ENCODE measurements around the gene CCDC15. TPM values are rescaled to one million over a fixed set of nuclear protein-coding genes. Genes with fewer than 3 reads are reported as not detected.

Gene CCDC15
- total RNA-seq, 1 donor = 2.2 TPM

DNA sequence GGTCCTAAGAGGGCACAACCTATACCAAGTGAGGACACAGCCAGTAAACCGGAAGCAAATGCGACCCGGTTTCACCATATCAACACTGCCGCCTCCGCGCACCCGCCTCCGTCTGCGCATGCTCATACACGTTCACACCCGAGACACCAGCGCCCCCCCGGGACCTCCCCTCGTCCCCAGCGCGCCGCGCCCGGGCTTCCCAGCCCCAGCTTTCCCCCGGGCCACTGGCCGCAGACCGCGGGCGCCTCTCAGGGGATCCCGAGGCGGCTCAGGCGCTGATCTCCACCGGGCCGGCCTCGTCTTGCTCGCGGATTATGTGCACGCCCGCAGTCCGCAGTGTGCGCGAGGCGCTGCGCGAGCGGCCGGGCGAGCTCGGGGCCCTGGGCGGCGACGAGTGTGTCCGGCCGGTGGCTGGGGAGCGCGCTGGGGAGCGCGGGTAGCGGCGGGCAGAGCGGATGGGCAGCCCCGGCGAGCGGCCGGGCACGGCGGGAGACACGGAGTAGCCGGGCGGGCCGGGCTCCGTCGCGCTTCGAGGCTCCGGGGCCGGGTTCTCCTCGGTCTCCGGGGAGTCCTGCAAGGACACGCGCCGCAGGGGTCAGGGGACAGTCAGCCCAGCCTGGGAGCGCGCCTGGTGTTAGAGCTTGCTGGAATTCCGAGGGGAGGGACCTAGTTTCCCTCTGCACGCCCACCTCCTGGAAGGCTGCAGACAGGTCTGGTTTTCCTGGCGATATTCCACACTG is 33.0 kb upstream of the CCDC15 start:
- peak overlapping the region; percentile 79 for H3K4me2 ChIP-seq (ENCODE audit: insufficient read depth, low read length)
- H3K4me3 ChIP-seq (ENCODE audit: insufficient read depth, low read length) = peak overlapping the region; percentile 68

DNA sequence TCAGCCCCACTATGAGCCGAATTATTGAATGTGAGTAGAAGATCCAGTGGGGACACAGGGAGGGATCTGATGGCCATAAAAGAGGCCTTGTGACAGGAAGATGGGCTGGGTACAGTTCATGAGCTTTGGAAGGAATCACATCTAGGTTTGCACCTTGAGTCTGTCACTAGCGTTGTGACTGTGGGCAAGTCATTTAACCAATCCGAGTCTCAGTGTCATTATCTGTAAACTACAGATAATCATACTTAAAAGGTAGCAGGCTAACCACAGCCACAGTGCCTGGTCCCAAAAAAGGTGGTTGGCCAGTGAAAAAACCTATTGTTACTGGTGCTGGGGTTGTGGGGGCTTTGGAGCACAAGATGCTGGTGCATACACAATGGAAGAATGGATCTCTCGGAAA is 31.2 kb upstream of the CCDC15 start:
- Histone ChIP-seq H3K4me2 (ENCODE audit: insufficient read depth, low read length) (no peak overlapping the region), H3K79me2 (ENCODE audit: insufficient read depth, low read length) (no peaks in the 10 kb centered on the region), H2AFZ (ENCODE audit: low read length) (no peak overlapping the region), H3K4me1 (ENCODE audit: insufficient read depth, low read length) (peaks cover 5% of the 10 kb centered on the region), H4K20me1 (ENCODE audit: insufficient read depth, low read length) (no peaks in the 10 kb centered on the region), H3K27me3 (ENCODE audit: insufficient read depth, low read length) (no peaks in the 10 kb centered on the region), H3K27ac (ENCODE audit: low read depth, low read length) (no peak overlapping the region), H3K4me3 (ENCODE audit: insufficient read depth, low read length) (no peak overlapping the region), H3K9me3 (ENCODE audit: low read depth, low read length) (no peaks in the 10 kb centered on the region), H3K36me3 (ENCODE audit: insufficient read depth, low read length) (no peaks in the 10 kb centered on the region)
- TF ChIP-seq, protein P1, sequence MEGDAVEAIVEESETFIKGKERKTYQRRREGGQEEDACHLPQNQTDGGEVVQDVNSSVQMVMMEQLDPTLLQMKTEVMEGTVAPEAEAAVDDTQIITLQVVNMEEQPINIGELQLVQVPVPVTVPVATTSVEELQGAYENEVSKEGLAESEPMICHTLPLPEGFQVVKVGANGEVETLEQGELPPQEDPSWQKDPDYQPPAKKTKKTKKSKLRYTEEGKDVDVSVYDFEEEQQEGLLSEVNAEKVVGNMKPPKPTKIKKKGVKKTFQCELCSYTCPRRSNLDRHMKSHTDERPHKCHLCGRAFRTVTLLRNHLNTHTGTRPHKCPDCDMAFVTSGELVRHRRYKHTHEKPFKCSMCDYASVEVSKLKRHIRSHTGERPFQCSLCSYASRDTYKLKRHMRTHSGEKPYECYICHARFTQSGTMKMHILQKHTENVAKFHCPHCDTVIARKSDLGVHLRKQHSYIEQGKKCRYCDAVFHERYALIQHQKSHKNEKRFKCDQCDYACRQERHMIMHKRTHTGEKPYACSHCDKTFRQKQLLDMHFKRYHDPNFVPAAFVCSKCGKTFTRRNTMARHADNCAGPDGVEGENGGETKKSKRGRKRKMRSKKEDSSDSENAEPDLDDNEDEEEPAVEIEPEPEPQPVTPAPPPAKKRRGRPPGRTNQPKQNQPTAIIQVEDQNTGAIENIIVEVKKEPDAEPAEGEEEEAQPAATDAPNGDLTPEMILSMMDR (IDR thresholded peaks at IDR 0.05; ENCODE audit: extremely low read depth, low read depth, low read length) = no peak
- no peak for DNase-seq (ENCODE audit: insufficient read length, low spot score, missing footprints)

More for the DNA sequence above, 33.0 kb upstream of the CCDC15 start:
- Histone ChIP-seq H3K9me3 (ENCODE audit: low read depth, low read length) (no peaks in the 10 kb centered on the region), H3K27me3 (ENCODE audit: insufficient read depth, low read length) (no peaks in the 10 kb centered on the region), H3K36me3 (ENCODE audit: insufficient read depth, low read length) (no peaks in the 10 kb centered on the region), H3K4me1 (ENCODE audit: insufficient read depth, low read length) (peaks cover 5% of the 10 kb centered on the region), H3K79me2 (ENCODE audit: insufficient read depth, low read length) (no peaks in the 10 kb centered on the region), H3K27ac (ENCODE audit: low read depth, low read length) (no peak overlapping the region), H2AFZ (ENCODE audit: low read length) (peak overlapping the region; percentile 67), H4K20me1 (ENCODE audit: insufficient read depth, low read length) (no peaks in the 10 kb centered on the region)
- TF ChIP-seq, protein P1 (IDR thresholded peaks at IDR 0.05; ENCODE audit: extremely low read depth, low read depth, low read length) = no peak
- DNase-seq (ENCODE audit: insufficient read length, low spot score, missing footprints) = peak; percentile 93

GRCh38 chr11:124923296-124923695 is 30.7 kb upstream of the CCDC15 start:
- Histone ChIP-seq H3K27ac (ENCODE audit: low read depth, low read length) (no peak overlapping the region), H3K36me3 (ENCODE audit: insufficient read depth, low read length) (no peaks in the 10 kb centered on the region), H3K4me1 (ENCODE audit: insufficient read depth, low read length) (peaks cover 5% of the 10 kb centered on the region), H3K27me3 (ENCODE audit: insufficient read depth, low read length) (no peaks in the 10 kb centered on the region), H3K79me2 (ENCODE audit: insufficient read depth, low read length) (no peaks in the 10 kb centered on the region), H4K20me1 (ENCODE audit: insufficient read depth, low read length) (no peaks in the 10 kb centered on the region), H3K4me3 (ENCODE audit: insufficient read depth, low read length) (no peak overlapping the region), H3K4me2 (ENCODE audit: insufficient read depth, low read length) (no peak overlapping the region), H3K9me3 (ENCODE audit: low read depth, low read length) (no peaks in the 10 kb centered on the region), H2AFZ (ENCODE audit: low read length) (no peak overlapping the region)
- TF ChIP-seq, protein P1 (IDR thresholded peaks at IDR 0.05; ENCODE audit: extremely low read depth, low read depth, low read length) = no peak
- no peak for DNase-seq (ENCODE audit: insufficient read length, low spot score, missing footprints)

DNA sequence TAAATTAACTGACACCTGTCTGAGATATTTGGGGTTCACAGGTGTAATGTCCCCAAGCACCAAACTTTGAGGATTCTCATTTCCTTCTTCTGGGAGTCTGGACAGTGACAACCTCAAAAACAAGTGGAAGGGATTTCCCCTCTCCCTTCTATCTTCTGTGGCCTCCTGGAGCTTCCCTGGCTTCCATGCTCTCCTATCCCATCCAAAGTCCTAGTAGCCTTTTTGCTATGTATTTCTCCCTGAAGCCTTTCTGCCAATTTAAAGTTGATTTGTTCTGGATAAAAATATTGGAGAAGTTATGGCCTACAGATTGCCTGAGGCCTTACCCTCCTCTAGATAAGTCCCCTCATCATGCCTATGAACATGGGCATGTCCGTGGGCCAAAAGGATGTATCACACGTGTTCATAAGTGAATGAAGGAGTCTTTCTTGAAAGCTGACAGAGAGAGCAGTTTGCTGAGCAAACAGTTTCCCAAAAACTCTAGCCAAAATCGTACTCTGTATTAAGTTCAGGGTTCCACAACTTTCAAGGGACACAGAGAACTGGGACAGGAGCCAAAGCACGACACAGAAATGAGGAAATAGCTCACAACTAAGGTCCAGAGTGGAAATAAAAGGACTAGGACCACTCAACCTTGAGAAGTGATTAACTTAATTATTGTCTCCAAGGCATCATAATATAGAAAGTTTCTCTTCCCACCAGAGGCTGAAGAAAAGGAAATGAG is 24.9 kb upstream of the CCDC15 start:
- H3K9me3 ChIP-seq (ENCODE audit: low read depth, low read length) = no peaks in the 10 kb centered on the region
- peak overlapping the region; percentile 37 for H2AFZ ChIP-seq (ENCODE audit: low read length)
- DNase-seq (ENCODE audit: insufficient read length, low spot score, missing footprints) = no peak
- no peaks in the 10 kb centered on the region for H3K36me3 ChIP-seq (ENCODE audit: insufficient read depth, low read length)
- H3K79me2 ChIP-seq (ENCODE audit: insufficient read depth, low read length) = no peaks in the 10 kb centered on the region
- no peak overlapping the region for H3K27ac ChIP-seq (ENCODE audit: low read depth, low read length)
- TF ChIP-seq, protein P1 (IDR thresholded peaks at IDR 0.05; ENCODE audit: extremely low read depth, low read depth, low read length) = no peak
- no peak overlapping the region for H3K4me2 ChIP-seq (ENCODE audit: insufficient read depth, low read length)
- H4K20me1 ChIP-seq (ENCODE audit: insufficient read depth, low read length) = no peaks in the 10 kb centered on the region
- H3K4me1 ChIP-seq (ENCODE audit: insufficient read depth, low read length) = peaks cover 3% of the 10 kb centered on the region
- no peak overlapping the region for H3K4me3 ChIP-seq (ENCODE audit: insufficient read depth, low read length)
- no peaks in the 10 kb centered on the region for H3K27me3 ChIP-seq (ENCODE audit: insufficient read depth, low read length)
